ENCODE data around the gene LRFN5.
"Not testable (repeated sequence)": the region's sequence is repeated elsewhere in the genome, so short reads cannot be mapped to it uniquely, and the experiment has no call there.

LRFN5 gene

GRCh38 chr14:41636492-41637392 is 30.1 kb downstream of the LRFN5 start:
- DNase-seq (ENCODE audit: low spot score), result no peak

- no peak for DNase-seq (ENCODE audit: low spot score)
Measured at GRCh38 chr14:41641690-41642089, 35.0 kb downstream of the LRFN5 start.

DNA sequence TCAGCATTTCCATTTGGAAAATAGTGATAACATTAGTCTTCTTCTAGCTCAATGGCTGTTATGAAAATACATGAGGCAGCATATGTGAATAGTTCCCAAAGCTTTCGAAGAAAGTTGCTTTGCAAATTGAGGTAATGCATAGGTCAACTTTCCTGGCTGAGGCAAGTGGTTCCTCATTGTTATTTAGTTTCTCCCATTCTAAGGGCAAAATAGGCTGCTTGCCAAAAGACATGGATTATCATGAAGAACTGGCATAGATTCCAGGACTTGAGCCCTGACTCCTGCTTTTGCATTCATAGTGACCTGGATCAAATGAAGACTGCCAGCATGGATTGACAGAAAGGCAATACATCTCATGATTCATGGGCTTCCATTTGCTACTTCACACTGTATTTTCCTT is 35.7 kb downstream of the LRFN5 start:
- peak; percentile 18 for DNase-seq (ENCODE audit: low spot score)

DNA sequence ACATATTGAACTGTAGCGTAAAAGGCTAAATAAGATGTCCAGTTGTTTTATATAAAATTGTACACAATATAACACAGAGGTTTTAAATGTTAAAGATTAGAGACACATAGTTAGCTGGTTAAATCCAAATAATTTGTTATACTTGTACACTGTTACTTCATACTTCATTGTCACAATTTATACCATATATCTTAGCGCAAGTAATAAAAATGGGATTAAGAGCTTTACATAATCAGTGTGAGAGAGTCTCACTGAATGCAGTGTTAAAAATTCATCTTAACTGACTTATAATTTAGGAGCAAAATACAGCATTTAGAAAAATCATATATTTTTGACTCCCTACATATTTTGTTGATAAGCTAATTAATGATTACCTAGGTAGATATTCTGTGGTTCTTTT is 36.1 kb downstream of the LRFN5 start:
- no peak for DNase-seq (ENCODE audit: low spot score)

- DNase-seq (ENCODE audit: low spot score), result no peak
Measured at GRCh38 chr14:41644606-41645005, 37.9 kb downstream of the LRFN5 start.

DNA sequence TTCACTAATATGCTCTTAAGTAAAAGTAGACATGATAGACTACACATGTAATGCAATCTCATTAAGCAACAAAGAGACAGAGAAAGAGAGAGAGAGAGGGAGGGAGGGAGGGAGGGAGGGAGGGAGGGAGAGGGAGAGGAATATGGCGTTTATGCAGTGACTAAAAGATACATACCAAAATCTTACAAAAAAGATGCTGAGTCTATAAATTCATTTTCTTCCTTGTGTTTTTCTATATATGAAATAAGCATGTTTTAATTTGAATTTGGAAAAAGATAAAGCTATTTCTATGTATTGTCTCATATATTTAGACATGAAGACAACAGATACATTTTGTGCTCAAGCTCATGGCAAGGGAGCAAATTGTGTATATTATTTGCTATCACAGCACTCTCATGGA is 44.1 kb downstream of the LRFN5 start:
- no peak for DNase-seq (ENCODE audit: low spot score)

DNA sequence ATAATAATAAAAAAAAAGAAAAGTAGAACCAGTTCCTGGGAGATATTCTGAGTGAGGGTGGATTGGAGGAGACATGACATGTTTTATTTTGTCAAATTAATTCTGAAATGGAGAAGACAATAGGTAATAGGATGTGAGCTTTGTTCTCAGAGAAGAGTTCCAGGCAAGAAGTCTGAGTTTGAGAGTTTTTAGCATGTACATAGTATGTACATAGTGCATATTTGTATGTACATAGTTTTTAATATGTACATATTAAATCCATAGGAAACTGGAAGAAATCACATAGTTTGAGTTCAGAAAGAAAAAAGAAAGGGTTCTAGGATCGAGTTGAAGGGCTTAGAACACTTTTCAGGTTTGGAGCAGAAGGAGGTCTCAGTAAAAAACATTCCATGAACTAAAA is 47.5 kb downstream of the LRFN5 start:
- DNase-seq (ENCODE audit: low spot score), result no peak

- DNase-seq (ENCODE audit: low spot score), result no peak
Measured at GRCh38 chr14:41662780-41663472, 56.2 kb downstream of the LRFN5 start.

GRCh38 chr14:41663473-41663850 is 56.8 kb downstream of the LRFN5 start:
- DNase-seq (ENCODE audit: low spot score), result no peak

DNA sequence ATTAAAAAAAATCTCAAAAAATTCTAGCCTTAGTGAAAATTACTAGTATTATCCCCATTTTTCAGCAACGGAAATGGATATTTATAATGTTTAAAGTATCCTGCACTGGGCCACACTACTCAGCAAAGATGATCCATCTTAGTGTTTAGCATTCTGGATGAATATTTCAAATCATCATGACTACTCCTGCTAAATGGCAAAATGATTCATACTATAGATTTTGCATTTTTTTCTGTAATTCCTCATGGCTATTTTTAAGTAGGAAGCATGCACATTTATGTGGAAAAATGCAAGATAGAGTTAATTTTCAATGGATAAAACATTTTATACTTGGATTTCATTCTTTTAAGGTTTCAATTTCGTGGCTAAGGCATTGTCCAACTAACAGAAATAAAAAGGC is 59.6 kb downstream of the LRFN5 start:
- no peak for DNase-seq (ENCODE audit: low spot score)

DNA sequence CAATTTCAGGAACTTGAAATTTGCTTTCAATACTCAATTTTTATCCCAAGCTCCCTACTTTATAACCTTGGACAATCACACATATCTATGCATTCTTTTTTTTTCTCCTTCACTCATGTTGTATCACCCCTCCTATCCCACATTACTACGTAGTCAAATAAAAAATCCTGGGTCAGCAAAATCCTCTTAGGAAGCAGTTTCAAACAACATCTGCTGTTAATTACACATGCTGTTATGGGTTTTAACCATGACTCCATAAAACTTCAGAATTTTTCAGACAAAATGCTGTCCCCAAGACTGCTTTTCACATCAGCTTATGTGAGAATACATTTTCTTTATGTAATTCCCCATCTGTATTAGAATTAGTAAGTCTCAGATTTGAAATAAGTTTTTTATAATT is 61.7 kb downstream of the LRFN5 start:
- no peak for DNase-seq (ENCODE audit: low spot score)

DNA sequence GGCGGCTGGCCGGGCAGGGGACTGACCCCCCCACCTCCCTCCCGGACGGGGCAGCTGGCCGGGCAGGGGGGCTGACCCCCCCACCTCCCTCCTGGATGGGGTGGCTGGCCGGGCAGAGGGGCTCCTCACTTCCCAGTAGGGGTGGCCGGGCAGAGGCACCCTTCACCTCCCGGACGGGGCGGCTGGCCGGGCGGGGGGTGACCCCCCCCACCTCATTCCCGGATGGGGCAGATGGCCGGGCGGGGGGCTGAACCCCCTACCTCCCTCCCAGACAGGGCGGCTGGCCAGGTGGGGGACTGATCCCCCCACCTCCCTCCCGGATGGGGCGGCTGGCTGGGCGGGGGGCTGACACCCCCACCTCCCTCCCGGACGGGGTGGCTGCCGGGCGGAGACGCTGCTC is 66.9 kb downstream of the LRFN5 start:
- not testable (repeated sequence) for DNase-seq (ENCODE audit: low spot score)

GRCh38 chr14:41674511-41674971 is 67.9 kb downstream of the LRFN5 start:
- DNase-seq (ENCODE audit: low spot score), result not testable (repeated sequence)

DNA sequence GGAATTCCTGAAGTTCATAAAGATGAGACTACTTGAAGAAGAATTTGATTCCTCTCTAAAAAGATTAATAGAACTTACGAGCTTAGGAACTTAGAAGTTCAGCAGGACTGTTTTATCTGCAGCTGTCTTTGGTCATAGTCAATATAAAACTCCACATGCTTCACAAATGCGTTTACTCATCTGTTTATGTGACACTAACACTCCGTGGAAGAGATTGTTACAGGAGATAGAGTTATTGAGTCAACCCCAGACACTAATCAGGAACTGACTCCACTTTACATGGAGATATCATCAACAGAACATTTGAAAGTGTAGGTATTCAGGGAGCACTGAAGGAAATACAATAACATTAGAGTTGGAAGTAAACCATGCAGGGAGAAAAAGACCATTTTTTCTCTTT is 92.8 kb downstream of the LRFN5 start:
- no peak for DNase-seq (ENCODE audit: low spot score)

DNA sequence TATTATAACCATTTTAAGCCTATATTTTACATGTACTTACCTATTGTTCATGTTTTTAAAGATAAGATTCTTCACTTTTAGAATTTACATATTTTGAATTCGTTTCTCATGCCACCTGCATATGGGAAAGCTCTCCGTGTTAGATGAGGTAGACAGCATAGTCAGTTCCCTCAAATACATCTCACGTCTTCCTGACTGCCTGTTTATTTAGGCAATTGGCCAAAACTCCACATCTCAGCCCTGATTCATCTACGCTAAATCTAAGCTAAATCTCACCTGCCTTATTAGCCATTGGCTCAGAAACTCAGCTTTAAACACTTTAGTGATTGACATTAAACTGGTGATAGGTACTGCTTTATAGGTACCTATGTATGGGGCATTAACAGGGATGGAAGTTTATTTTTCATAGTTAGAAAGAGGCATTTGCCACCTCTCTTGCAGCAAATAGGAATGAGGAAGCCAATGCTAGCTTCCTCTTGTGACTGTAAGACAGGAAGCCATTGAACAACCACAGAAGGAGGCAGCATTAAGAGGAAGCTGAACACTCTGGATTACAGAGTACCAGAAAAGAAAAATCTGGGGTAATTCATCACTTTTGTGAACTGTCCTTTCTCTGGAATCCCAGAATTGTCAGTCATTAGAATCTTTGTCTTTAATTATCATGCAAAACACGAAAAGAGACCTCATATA is 111.9 kb downstream of the LRFN5 start:
- no peak for DNase-seq (ENCODE audit: low spot score)

DNA sequence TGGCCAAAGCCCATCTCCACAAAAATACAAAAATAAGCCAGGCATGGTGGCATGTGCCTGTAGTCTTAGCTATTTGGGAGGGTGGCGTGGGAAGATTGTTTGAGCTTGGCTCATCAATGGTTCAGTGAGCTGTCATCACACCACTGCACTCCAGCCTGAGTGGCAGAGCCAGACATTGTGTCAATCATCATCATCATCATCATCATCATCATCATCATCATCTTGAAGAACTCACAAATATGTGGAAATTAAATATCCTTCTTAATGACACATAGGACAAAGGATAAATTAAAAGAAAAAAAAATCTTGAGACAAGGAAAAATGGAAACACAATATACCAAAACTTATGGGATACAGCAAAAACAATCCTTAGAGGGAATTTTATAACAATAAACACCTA is 132.5 kb downstream of the LRFN5 start:
- DNase-seq (ENCODE audit: low spot score), result no peak

DNA sequence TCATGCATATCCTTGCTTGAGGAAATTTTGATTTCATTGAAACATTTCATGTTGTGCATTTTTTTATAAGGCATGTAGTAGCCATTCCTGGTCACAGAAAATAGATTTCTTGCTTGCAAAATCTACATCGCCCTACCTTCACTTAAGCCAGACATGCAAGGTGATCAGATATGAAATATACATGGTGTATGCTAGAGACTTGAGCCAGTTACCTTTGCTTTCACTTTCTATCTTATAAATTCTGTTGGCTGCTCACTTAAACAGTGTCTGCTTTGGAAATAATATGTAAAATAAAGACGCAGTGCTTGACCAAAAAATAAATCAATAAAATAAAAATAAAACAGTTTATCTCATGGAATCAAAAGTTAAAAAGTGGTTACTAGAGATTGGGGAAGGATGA is 136.5 kb downstream of the LRFN5 start:
- DNase-seq (ENCODE audit: low spot score), result no peak

DNA sequence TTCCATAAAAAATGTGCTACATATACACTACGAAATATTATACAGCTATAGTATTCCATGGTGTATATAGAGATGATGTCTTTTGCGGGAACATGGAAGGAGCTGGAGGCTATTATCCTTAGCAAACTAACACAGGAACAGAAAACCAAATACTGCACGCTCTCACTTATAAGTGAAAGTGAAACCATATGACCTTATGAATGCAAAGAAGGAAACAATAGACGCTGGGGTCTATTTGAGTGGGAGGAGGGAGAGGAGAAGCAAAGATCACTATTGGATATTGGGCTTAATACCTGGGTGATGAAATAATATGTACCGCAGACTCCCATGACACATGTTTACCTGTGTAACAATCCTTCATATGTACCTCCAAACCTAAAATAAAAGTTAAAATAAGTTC is 142.8 kb downstream of the LRFN5 start:
- no peak for DNase-seq (ENCODE audit: low spot score)

GRCh38 chr14:41750575-41750974 is 143.9 kb downstream of the LRFN5 start:
- not testable (repeated sequence) for DNase-seq (ENCODE audit: low spot score)

GRCh38 chr14:41758011-41758665 is 151.5 kb downstream of the LRFN5 start:
- no peak for DNase-seq (ENCODE audit: low spot score)

DNA sequence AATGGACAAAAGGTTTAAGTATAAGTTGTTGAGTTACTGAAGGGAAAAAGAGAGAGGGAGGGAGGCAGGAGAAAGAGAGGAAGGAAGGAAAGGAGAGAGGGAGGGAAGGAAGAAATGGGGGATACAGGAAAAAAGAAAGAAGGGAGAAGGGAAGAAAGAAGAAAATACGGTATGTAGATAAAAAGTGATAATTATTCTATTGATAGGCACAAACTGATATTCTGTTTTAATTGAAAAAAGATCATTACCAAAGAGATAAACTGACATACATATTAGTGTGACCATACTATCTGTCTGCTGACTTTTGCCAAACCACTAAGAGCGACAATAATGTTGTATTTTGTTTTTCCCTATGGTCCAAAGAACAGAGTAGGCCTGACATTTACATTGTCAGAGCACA is 154.5 kb downstream of the LRFN5 start:
- no peak for DNase-seq (ENCODE audit: low spot score)

- DNase-seq (ENCODE audit: low spot score), result no peak
Measured at GRCh38 chr14:41766772-41767171, 160.1 kb downstream of the LRFN5 start.

All from iPS-NIHi11 (cell line).